Esophagus squamous epithelium (tissue), 4 donors: Measurements from ENCODE around the gene PCSK6.

Experiments
- CTCF ChIP-seq, 6 experiments: fragments of 450-650 bp in 4 of 6; fragments of 200-600 bp in 2 of 6; sonication (generic) in 2 of 6; IDR thresholded peaks; one replicate each; pipeline ENCODE4 v1.5.1; 2016 to 2019; ENCODE audit warnings: antibody characterized with exemption in 6 of 6, mild to moderate bottlenecking in 4 of 6, moderate library complexity in 4 of 6
- POLR2A ChIP-seq, 4 donors: fragments of 450-650 bp; IDR thresholded peaks; one replicate each; pipeline ENCODE4 v1.6.1; 2017; ENCODE audit warnings: antibody characterized with exemption in 4 of 4, mild to moderate bottlenecking in 4 of 4, moderate library complexity in 3 of 4

GRCh38 chr15:101492766-101493692 lies 3.5 kb upstream of the PCSK6 start:
- TF ChIP-seq CTCF (IDR thresholded peaks at IDR 0.05) (no peak), POLR2A (IDR thresholded peaks at IDR 0.05) (no peak)
